ENCODE results near the gene SCARB1.

SCARB1 gene

DNA sequence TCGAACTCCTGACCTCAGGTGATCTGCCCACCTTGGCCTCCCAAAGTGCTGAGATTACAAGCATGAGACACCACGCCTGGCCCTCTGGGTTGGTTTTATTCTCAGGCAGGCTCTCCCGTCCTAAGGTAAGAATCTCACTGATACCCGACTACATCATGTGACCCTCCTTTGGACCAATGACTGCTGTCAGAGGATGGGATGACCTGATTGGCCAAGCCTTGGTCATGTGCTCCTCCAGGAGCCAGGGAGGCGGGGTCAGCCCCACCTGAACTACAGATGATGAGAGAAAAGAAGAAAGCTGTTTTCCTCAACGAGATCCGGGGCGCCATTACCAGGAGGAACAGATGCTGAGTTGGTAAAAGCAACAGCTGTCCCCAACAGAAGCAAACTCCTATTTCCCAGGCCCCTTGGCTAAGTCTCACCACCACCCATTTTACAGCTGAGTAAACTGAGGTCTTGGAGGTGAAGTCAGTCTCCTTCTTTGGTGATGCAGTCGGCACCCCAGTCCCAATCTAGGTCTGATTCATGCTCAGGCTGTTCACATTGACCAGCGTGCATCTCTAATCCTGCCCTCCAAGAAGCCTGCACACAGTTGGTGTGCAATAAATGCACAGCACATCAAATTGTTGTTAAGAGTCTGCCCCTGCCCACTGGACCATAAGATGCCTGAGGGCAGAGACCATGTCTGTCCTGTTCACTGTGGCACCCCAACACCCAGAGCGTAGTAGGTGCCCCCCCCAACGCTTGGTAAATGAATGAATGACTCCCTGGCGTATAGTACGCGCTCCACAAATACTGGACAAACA lies 118.8 kb downstream of the SCARB1 start:
- in situ Hi-C loops (cut with HindIII; ENCODE audit: low sequenced_read_pairs), result no loop called here
- H3K4me3 ChIP-seq (ENCODE audit: low read depth, low read length), result no peak overlapping the region
- no peak for DNase-seq (ENCODE audit: low read depth, low spot score)
- TF ChIP-seq CTCF (IDR thresholded peaks at IDR 0.05; ENCODE audit: low read depth, low read length), result no peak

- no peak for DNase-seq (ENCODE audit: low read depth, low spot score)
- in situ Hi-C loops (cut with HindIII; ENCODE audit: low sequenced_read_pairs), result no loop called here
- no peak overlapping the region for H3K4me3 ChIP-seq (ENCODE audit: low read depth, low read length)
Observed at GRCh38 chr12:124744273-124744640, 119.4 kb downstream of the SCARB1 start.

GRCh38 chr12:124743479-124744272 lies 120.0 kb downstream of the SCARB1 start:
- in situ Hi-C loops (cut with HindIII; ENCODE audit: low sequenced_read_pairs), result no loop called here
- TF ChIP-seq CTCF (IDR thresholded peaks at IDR 0.05; ENCODE audit: low read depth, low read length), result no peak
- DNase-seq (ENCODE audit: low read depth, low spot score), result no peak
- H3K4me3 ChIP-seq (ENCODE audit: low read depth, low read length), result no peak overlapping the region

More at GRCh38 chr12:124744273-124744640, 119.4 kb downstream of the SCARB1 start:
- no peak for TF ChIP-seq CTCF (IDR thresholded peaks at IDR 0.05; ENCODE audit: low read depth, low read length)

GRCh38 chr12:124742678-124743077 lies 121.0 kb downstream of the SCARB1 start:
- in situ Hi-C loops (cut with HindIII; ENCODE audit: low sequenced_read_pairs), result no loop called here
- no peak for TF ChIP-seq CTCF (IDR thresholded peaks at IDR 0.05; ENCODE audit: low read depth, low read length)
- H3K4me3 ChIP-seq (ENCODE audit: low read depth, low read length), result no peak overlapping the region
- DNase-seq (ENCODE audit: low read depth, low spot score), result no peak

- H3K4me3 ChIP-seq (ENCODE audit: low read depth, low read length), result no peak overlapping the region
- DNase-seq (ENCODE audit: low read depth, low spot score), result no peak
- in situ Hi-C loops (cut with HindIII; ENCODE audit: low sequenced_read_pairs), result no loop called here
- TF ChIP-seq CTCF (IDR thresholded peaks at IDR 0.05; ENCODE audit: low read depth, low read length), result no peak
Observed at GRCh38 chr12:124742111-124742510, 121.6 kb downstream of the SCARB1 start.

- no peak overlapping the region for H3K4me3 ChIP-seq (ENCODE audit: low read depth, low read length)
- in situ Hi-C loops (cut with HindIII; ENCODE audit: low sequenced_read_pairs), result no loop called here
- DNase-seq (ENCODE audit: low read depth, low spot score), result no peak
- TF ChIP-seq CTCF (IDR thresholded peaks at IDR 0.05; ENCODE audit: low read depth, low read length), result no peak
Observed at GRCh38 chr12:124741211-124741610, 122.5 kb downstream of the SCARB1 start.

All from astrocyte of the spinal cord (primary cell).